AG09319 (cell line): Measurements from ENCODE around the gene C1orf105.

Experiments
- DNase-seq: peaks from one replicate; pipeline ENCODE4 v3.0.0-alpha.2; 2010; ENCODE audit warnings: low read depth; ENCODE audit errors: extremely low read depth
- TF ChIP-seq, protein P1 (sequence below): IDR thresholded peaks from 2 replicates; pipeline ENCODE4 v1.5.1; 2011; ENCODE audit warnings: low read depth, mild to moderate bottlenecking, inconsistent platforms, low read length, moderate library complexity

Gene C1orf105

GRCh38 chr1:172457479-172458130 lies 37.1 kb downstream of the C1orf105 start:
- no peak for DNase-seq
- TF ChIP-seq, protein P1, sequence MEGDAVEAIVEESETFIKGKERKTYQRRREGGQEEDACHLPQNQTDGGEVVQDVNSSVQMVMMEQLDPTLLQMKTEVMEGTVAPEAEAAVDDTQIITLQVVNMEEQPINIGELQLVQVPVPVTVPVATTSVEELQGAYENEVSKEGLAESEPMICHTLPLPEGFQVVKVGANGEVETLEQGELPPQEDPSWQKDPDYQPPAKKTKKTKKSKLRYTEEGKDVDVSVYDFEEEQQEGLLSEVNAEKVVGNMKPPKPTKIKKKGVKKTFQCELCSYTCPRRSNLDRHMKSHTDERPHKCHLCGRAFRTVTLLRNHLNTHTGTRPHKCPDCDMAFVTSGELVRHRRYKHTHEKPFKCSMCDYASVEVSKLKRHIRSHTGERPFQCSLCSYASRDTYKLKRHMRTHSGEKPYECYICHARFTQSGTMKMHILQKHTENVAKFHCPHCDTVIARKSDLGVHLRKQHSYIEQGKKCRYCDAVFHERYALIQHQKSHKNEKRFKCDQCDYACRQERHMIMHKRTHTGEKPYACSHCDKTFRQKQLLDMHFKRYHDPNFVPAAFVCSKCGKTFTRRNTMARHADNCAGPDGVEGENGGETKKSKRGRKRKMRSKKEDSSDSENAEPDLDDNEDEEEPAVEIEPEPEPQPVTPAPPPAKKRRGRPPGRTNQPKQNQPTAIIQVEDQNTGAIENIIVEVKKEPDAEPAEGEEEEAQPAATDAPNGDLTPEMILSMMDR = no peak

DNA sequence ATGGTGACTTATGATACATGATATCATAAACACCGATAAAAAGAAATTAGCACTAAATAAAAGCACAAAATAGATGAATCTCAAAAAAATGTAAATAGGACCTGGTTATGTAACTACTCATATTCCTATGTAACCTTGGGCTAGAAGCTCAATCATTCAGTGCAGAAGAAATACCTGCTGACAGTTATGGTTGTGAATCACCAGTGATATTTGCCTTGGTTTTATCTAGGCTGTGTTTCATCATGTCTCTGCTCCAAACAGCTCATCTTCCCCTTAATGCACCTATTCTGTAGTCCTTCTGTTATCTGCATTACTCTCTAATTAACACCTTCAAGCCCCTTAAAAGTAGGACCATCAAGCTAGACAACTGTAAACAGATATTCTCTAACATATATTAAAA lies 39.7 kb downstream of the C1orf105 start:
- no peak for DNase-seq
- TF ChIP-seq, protein P1 = no peak

- no peak for DNase-seq
- TF ChIP-seq, protein P1 = no peak
Observed at GRCh38 chr1:172460887-172461315, 40.4 kb downstream of the C1orf105 start.

GRCh38 chr1:172465617-172466016 lies 45.1 kb downstream of the C1orf105 start:
- TF ChIP-seq, protein P1 = no peak

DNA sequence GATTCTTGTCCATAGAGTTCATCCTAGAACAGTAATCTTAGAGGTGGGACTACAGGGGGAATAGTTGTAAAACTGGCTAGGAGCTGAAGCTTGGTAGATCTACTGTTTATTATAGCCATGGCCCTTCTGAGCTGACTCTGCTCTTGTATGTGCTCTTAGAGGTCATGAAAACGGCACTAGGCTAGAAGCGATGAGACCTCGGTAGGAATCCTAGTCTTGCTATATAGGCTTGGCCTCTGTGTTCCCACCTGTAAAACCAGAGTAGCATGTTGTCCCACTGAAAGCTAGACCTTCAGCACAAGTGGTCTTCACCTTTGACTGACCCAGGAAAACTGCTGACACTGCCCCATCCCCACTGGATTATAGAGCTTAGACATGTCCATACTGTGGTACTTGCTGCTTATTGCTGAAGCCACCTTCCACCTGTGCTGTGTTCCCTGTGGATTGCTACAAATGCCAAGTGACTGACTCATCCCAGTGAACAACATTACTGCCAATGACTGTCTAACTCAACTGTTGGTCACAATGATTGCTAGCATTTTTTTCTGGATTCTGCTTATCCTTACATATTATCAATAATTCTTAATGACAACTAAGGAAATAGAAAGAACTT lies 46.4 kb downstream of the C1orf105 start:
- TF ChIP-seq, protein P1 = no peak
- DNase-seq = no peak

More at GRCh38 chr1:172465617-172466016, 45.1 kb downstream of the C1orf105 start:
- DNase-seq = no peak

- DNase-seq = no peak
- TF ChIP-seq, protein P1 = no peak
Observed at GRCh38 chr1:172467446-172467845, 47.0 kb downstream of the C1orf105 start.

DNA sequence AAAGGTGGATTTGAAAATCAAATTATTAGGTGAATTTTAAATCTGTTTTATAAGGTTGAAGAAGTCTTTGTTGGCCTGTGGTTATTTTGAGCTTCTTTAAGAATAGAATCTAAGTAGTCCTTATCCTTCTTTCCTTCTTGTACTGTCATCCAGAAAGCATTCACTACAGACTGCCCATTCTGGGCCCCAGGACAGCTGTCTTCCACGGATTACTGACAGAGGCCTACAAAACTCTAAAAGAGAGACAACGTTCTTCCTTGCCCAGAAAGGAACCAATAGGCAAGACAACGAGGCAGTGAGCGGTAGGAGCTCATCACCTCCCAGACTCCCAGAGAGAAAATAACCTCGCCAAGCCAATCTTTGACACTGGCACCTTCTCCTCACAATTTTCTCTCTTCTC lies 47.8 kb downstream of the C1orf105 start:
- no peak for DNase-seq
- TF ChIP-seq, protein P1 = no peak
